ENCODE results near the gene ACSM4.
"Not testable (repeated sequence)": the region's sequence is repeated elsewhere in the genome, so short reads cannot be mapped to it uniquely, and the experiment has no call there.

Gene ACSM4

DNA sequence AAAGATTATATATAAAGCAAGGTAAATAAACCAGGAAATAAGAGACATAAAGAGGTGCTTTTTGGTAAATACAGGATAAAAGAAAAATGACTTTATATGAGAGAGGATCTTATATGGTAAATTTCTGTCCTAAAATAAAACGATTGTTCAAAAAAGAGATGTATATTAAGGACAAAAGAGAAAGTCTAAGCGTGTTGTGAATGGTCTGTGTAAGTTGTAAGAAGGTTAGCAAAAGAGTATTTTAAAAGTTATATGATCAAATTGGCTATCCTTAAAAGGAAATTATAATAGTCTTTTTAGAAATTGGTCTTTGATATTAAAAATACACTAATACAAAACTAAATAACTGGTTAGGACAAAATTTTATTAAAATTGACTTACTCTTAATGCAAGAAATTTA, 14.1 kb upstream of the ACSM4 start:
- H3K18ac ChIP-seq (ENCODE audit: low read length) = no peak overlapping the region
- H3K36me3 ChIP-seq (replicated peaks in 1 of 2; ENCODE audit: control insufficient read depth in 2 of 2, insufficient read depth in 2 of 2, low read length in 2 of 2) = no peaks in the 10 kb centered on the region
- no peak overlapping the region for H4K8ac ChIP-seq (ENCODE audit: low read depth, low read length)
- no CpG with 5 or more reads among the region's 2 CpGs for WGBS, 2 donors (ENCODE audit: extremely low coverage in 2 of 2, insufficient read length in 2 of 2, insufficient replicate concordance in 1 of 2)
- no peak overlapping the region for H2BK120ac ChIP-seq (ENCODE audit: low read depth, low read length)
- H2BK15ac ChIP-seq (ENCODE audit: low read length) = no peak overlapping the region
- no peak overlapping the region for H3K4me3 ChIP-seq (ENCODE audit: low read length in 2 of 2)
- H3K4ac ChIP-seq (ENCODE audit: low read length) = no peak overlapping the region
- H4K91ac ChIP-seq (ENCODE audit: low read depth, low read length, poor library complexity) = no peak overlapping the region
- no peak overlapping the region for H3K9ac ChIP-seq (ENCODE audit: low read depth, low read length, poor library complexity)
- no peak overlapping the region for H2AFZ ChIP-seq (ENCODE audit: low read length)
- no peak overlapping the region for H3K4me2 ChIP-seq (ENCODE audit: insufficient read depth, low read length, poor library complexity, severe bottlenecking)
- no peak overlapping the region for H2AK5ac ChIP-seq (ENCODE audit: low read depth, low read length)
- H3K23ac ChIP-seq (ENCODE audit: low read depth, low read length, poor library complexity) = no peak overlapping the region
- H2BK12ac ChIP-seq (ENCODE audit: low read length) = no peak overlapping the region
- no peaks in the 10 kb centered on the region for H3K4me1 ChIP-seq (ENCODE audit: control insufficient read depth in 2 of 2, insufficient read depth in 1 of 2, low read depth in 1 of 2, low read length in 2 of 2)
- H2BK5ac ChIP-seq (ENCODE audit: low read length) = no peak overlapping the region
- no peak overlapping the region for H3K27ac ChIP-seq (replicated peaks; ENCODE audit: low read length)
- H3K9me3 ChIP-seq (replicated peaks in 1 of 2; ENCODE audit: control insufficient read depth in 2 of 2, insufficient read depth in 1 of 2, low read depth in 1 of 2, low read length in 2 of 2) = peaks cover 0 to 10% of the 10 kb centered on the region in 2 donors
- no peak overlapping the region for H3K14ac ChIP-seq (ENCODE audit: low read length)
- H3K27me3 ChIP-seq (ENCODE audit: control insufficient read depth in 3 of 3, insufficient read depth in 3 of 3, low read depth in 1 of 3, low read length in 3 of 3) = no peaks in the 10 kb centered on the region
- no peaks in the 10 kb centered on the region for H3K79me1 ChIP-seq (ENCODE audit: low read depth, low read length)
- peak; percentile 39 for DNase-seq (ENCODE audit: low spot score)

DNA sequence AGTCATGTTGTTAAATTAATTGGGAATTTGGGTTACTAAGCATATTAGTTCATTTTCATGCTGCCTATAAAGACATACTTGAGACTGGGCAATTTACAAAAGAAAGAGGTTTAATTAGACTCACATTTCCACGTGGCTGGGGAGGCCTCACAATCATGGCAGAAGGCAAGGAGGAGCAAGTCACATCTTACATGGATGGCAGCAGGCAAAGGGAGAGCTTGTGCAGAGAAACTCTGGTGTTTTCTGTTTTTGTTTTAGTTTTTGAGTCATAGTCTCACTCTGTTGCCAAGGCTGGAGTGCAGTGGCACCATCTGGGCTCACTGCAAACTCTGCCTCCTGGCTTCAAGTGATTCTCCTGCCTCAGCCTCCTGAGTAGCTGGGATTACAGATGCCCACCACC, 13.3 kb upstream of the ACSM4 start:
- H3K4me3 ChIP-seq (ENCODE audit: low read length in 2 of 2); H2AK5ac ChIP-seq (ENCODE audit: low read depth, low read length); H2BK120ac ChIP-seq (ENCODE audit: low read depth, low read length); H2AFZ ChIP-seq (ENCODE audit: low read length); H3K9me3 ChIP-seq (replicated peaks in 1 of 2; ENCODE audit: control insufficient read depth in 2 of 2, insufficient read depth in 1 of 2, low read depth in 1 of 2, low read length in 2 of 2); H4K91ac ChIP-seq (ENCODE audit: low read depth, low read length, poor library complexity); H2BK12ac ChIP-seq (ENCODE audit: low read length); H3K14ac ChIP-seq (ENCODE audit: low read length); H3K4me2 ChIP-seq (ENCODE audit: insufficient read depth, low read length, poor library complexity, severe bottlenecking); H3K27me3 ChIP-seq (ENCODE audit: control insufficient read depth in 3 of 3, insufficient read depth in 3 of 3, low read depth in 1 of 3, low read length in 3 of 3); H2BK5ac ChIP-seq (ENCODE audit: low read length); H3K36me3 ChIP-seq (replicated peaks in 1 of 2; ENCODE audit: control insufficient read depth in 2 of 2, insufficient read depth in 2 of 2, low read length in 2 of 2); H3K18ac ChIP-seq (ENCODE audit: low read length); H2BK15ac ChIP-seq (ENCODE audit: low read length); H3K9ac ChIP-seq (ENCODE audit: low read depth, low read length, poor library complexity); H3K4me1 ChIP-seq (ENCODE audit: control insufficient read depth in 2 of 2, insufficient read depth in 1 of 2, low read depth in 1 of 2, low read length in 2 of 2); H4K8ac ChIP-seq (ENCODE audit: low read depth, low read length); DNase-seq (ENCODE audit: low spot score); H3K23ac ChIP-seq (ENCODE audit: low read depth, low read length, poor library complexity); H3K27ac ChIP-seq (replicated peaks; ENCODE audit: low read length); H3K79me1 ChIP-seq (ENCODE audit: low read depth, low read length); H3K4ac ChIP-seq (ENCODE audit: low read length): not testable (repeated sequence)
- no CpG with 5 or more reads among the region's 1 CpG for WGBS, 2 donors (ENCODE audit: extremely low coverage in 2 of 2, insufficient read length in 2 of 2, insufficient replicate concordance in 1 of 2)

DNA sequence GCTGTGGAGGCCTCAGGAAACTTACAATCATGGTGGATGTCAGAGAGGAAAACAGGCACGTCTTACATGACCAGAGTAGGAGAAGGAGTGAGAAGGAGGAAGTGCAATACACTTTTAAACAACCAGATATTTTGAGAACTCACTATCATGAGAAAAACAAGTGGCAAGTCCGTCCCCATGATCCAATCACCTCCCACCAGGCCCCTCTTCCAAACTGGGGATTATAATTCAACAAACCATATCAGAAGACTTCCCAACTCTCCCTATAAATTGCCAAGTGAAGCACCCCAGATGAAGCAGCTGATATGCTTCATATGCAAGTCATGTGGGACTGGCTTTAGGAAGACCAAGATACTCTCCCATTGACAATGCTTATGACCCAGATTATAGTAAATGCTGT, 11.6 kb upstream of the ACSM4 start:
- Histone ChIP-seq H2BK120ac (ENCODE audit: low read depth, low read length) (no peak overlapping the region), H3K9me3 (replicated peaks in 1 of 2; ENCODE audit: control insufficient read depth in 2 of 2, insufficient read depth in 1 of 2, low read depth in 1 of 2, low read length in 2 of 2) (peaks cover 0 to 10% of the 10 kb centered on the region in 2 donors)

DNA sequence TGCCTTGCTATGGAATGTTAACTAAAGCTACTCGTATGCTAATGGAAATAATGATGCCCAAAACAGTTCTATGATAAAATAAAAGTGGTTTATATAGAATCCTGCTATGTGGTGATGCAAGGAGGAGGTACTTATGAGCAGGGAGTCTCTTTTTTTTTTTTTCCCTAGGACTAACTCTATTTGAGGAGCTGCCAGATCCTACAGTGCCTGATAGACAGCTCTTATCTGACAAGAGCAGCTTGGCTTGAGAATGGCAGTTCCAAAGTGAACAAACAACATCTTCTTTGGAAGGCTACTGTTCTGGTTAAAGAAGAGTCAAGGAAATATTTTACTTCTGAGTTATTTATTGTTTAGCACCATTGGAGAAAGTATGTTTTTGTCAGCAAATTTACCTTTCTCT, 10.2 kb upstream of the ACSM4 start:
- H3K4me2 ChIP-seq (ENCODE audit: insufficient read depth, low read length, poor library complexity, severe bottlenecking) = no peak overlapping the region
- H3K23ac ChIP-seq (ENCODE audit: low read depth, low read length, poor library complexity) = no peak overlapping the region
- no peak overlapping the region for H4K91ac ChIP-seq (ENCODE audit: low read depth, low read length, poor library complexity)
- no peak overlapping the region for H3K14ac ChIP-seq (ENCODE audit: low read length)
- no peak overlapping the region for H2BK15ac ChIP-seq (ENCODE audit: low read length)
- no CpG with 5 or more reads among the region's 1 CpG for WGBS, 2 donors (ENCODE audit: extremely low coverage in 2 of 2, insufficient read length in 2 of 2, insufficient replicate concordance in 1 of 2)
- H3K18ac ChIP-seq (ENCODE audit: low read length) = no peak overlapping the region
- H2BK5ac ChIP-seq (ENCODE audit: low read length) = no peak overlapping the region
- no peak for DNase-seq (ENCODE audit: low spot score)
- no peaks in the 10 kb centered on the region for H3K4me1 ChIP-seq (ENCODE audit: control insufficient read depth in 2 of 2, insufficient read depth in 1 of 2, low read depth in 1 of 2, low read length in 2 of 2)
- no peak overlapping the region for H2AFZ ChIP-seq (ENCODE audit: low read length)
- no peak overlapping the region for H4K8ac ChIP-seq (ENCODE audit: low read depth, low read length)
- H3K27ac ChIP-seq (replicated peaks; ENCODE audit: low read length) = no peak overlapping the region
- H3K9me3 ChIP-seq (replicated peaks in 1 of 2; ENCODE audit: control insufficient read depth in 2 of 2, insufficient read depth in 1 of 2, low read depth in 1 of 2, low read length in 2 of 2) = peaks cover 0 to 10% of the 10 kb centered on the region in 2 donors
- H3K79me1 ChIP-seq (ENCODE audit: low read depth, low read length) = no peaks in the 10 kb centered on the region
- no peak overlapping the region for H2AK5ac ChIP-seq (ENCODE audit: low read depth, low read length)
- H3K9ac ChIP-seq (ENCODE audit: low read depth, low read length, poor library complexity) = no peak overlapping the region
- no peak overlapping the region for H3K4me3 ChIP-seq (ENCODE audit: low read length in 2 of 2)
- peaks cover 0 to 2% (median 0%) of the 10 kb centered on the region in 3 experiments for H3K27me3 ChIP-seq (ENCODE audit: control insufficient read depth in 3 of 3, insufficient read depth in 3 of 3, low read depth in 1 of 3, low read length in 3 of 3)
- H2BK120ac ChIP-seq (ENCODE audit: low read depth, low read length) = no peak overlapping the region
- H3K4ac ChIP-seq (ENCODE audit: low read length) = no peak overlapping the region
- H2BK12ac ChIP-seq (ENCODE audit: low read length) = no peak overlapping the region
- no peaks in the 10 kb centered on the region for H3K36me3 ChIP-seq (replicated peaks in 1 of 2; ENCODE audit: control insufficient read depth in 2 of 2, insufficient read depth in 2 of 2, low read length in 2 of 2)

More for the DNA sequence above, 11.6 kb upstream of the ACSM4 start:
- Histone ChIP-seq H3K18ac (ENCODE audit: low read length) (no peak overlapping the region), H3K27ac (replicated peaks; ENCODE audit: low read length) (no peak overlapping the region), H2BK15ac (ENCODE audit: low read length) (no peak overlapping the region), H3K4ac (ENCODE audit: low read length) (no peak overlapping the region), H3K9ac (ENCODE audit: low read depth, low read length, poor library complexity) (no peak overlapping the region), H3K14ac (ENCODE audit: low read length) (no peak overlapping the region), H3K4me3 (ENCODE audit: low read length in 2 of 2) (no peak overlapping the region), H4K8ac (ENCODE audit: low read depth, low read length) (no peak overlapping the region), H3K79me1 (ENCODE audit: low read depth, low read length) (no peaks in the 10 kb centered on the region), H2BK12ac (ENCODE audit: low read length) (no peak overlapping the region), H2AFZ (ENCODE audit: low read length) (no peak overlapping the region), H2AK5ac (ENCODE audit: low read depth, low read length) (no peak overlapping the region), H3K4me2 (ENCODE audit: insufficient read depth, low read length, poor library complexity, severe bottlenecking) (no peak overlapping the region), H3K23ac (ENCODE audit: low read depth, low read length, poor library complexity) (no peak overlapping the region), H3K36me3 (replicated peaks in 1 of 2; ENCODE audit: control insufficient read depth in 2 of 2, insufficient read depth in 2 of 2, low read length in 2 of 2) (no peaks in the 10 kb centered on the region), H3K4me1 (ENCODE audit: control insufficient read depth in 2 of 2, insufficient read depth in 1 of 2, low read depth in 1 of 2, low read length in 2 of 2) (no peaks in the 10 kb centered on the region), H4K91ac (ENCODE audit: low read depth, low read length, poor library complexity) (no peak overlapping the region), H2BK5ac (ENCODE audit: low read length) (no peak overlapping the region), H3K27me3 (ENCODE audit: control insufficient read depth in 3 of 3, insufficient read depth in 3 of 3, low read depth in 1 of 3, low read length in 3 of 3) (peaks cover 0 to 1% (median 0%) of the 10 kb centered on the region in 3 experiments)
- DNase-seq (ENCODE audit: low spot score) = no peak
- WGBS, 2 donors (ENCODE audit: extremely low coverage in 2 of 2, insufficient read length in 2 of 2, insufficient replicate concordance in 1 of 2) = no CpG with 5 or more reads among the region's 2 CpGs
